HepG2 (cell line): ENCODE data around the gene AGRN. TPM values are rescaled to one million over a fixed set of nuclear protein-coding genes. Genes with fewer than 3 reads are reported as not detected.

Experiments used
- HES4 ChIP-seq: sonication (generic); formaldehyde crosslinking; IDR thresholded peaks from 2 replicates; pipeline ENCODE4 v1.9.0; 2021; ENCODE audit warnings: mild to moderate bottlenecking, missing genetic modification reagents, borderline replicate concordance
- MAZ ChIP-seq, 2 experiments: sonication (generic) in 1 of 2; formaldehyde crosslinking in 1 of 2; IDR thresholded peaks; 2 replicates each; pipeline versions ENCODE4 v1.5.0 to v1.6.1; 2012 to 2020; ENCODE audit warnings: low read depth in 2 of 2, mild to moderate bottlenecking in 2 of 2, borderline replicate concordance in 1 of 2, improper control_type of control experiment in 1 of 2, low read length in 1 of 2, missing genetic modification reagents in 1 of 2, moderate library complexity in 1 of 2
- MEIS2 ChIP-seq: sonication (generic); formaldehyde crosslinking; IDR thresholded peaks from 2 replicates; pipeline ENCODE4 v1.9.0; 2021; ENCODE audit warnings: mild to moderate bottlenecking, missing genetic modification reagents
- MXD4 ChIP-seq: IDR thresholded peaks from 2 replicates; pipeline ENCODE4 v1.6.1; 2016; ENCODE audit warnings: mild to moderate bottlenecking, missing biosample characterization, missing genetic modification reagents
- NFIB ChIP-seq: sonication (generic); formaldehyde crosslinking; IDR thresholded peaks from 2 replicates; pipeline ENCODE4 v1.9.0; 2021; ENCODE audit warnings: missing genetic modification reagents, mild to moderate bottlenecking, borderline replicate concordance
- NRL ChIP-seq: sonication (generic); formaldehyde crosslinking; IDR thresholded peaks from 2 replicates; pipeline ENCODE4 v1.5.0; 2020; ENCODE audit warnings: missing genetic modification reagents, mild to moderate bottlenecking, moderate library complexity, borderline replicate concordance
- PHF8 ChIP-seq: sonication (generic); formaldehyde crosslinking; IDR thresholded peaks from 2 replicates; pipeline ENCODE4 v1.5.0; 2020; ENCODE audit warnings: missing genetic modification reagents
- RORA ChIP-seq: sonication (generic); formaldehyde crosslinking; IDR thresholded peaks from 2 replicates; pipeline ENCODE4 v1.5.0; 2020; ENCODE audit warnings: mild to moderate bottlenecking, missing genetic modification reagents, moderate library complexity
- SNAI1 ChIP-seq: sonication (generic); formaldehyde crosslinking; IDR thresholded peaks from 2 replicates; pipeline ENCODE4 v1.5.0; 2020; ENCODE audit warnings: mild to moderate bottlenecking, missing genetic modification reagents, borderline replicate concordance
- ZNF235 ChIP-seq: sonication (generic); formaldehyde crosslinking; IDR thresholded peaks from 2 replicates; pipeline ENCODE4 v1.8.1; 2023; ENCODE audit warnings: mild to moderate bottlenecking, missing genetic modification reagents, borderline replicate concordance
- ZNF446 ChIP-seq: sonication (generic); formaldehyde crosslinking; IDR thresholded peaks from 2 replicates; pipeline ENCODE4 v1.5.0; 2020; ENCODE audit warnings: mild to moderate bottlenecking, missing genetic modification reagents
- ZNF567 ChIP-seq: sonication (generic); formaldehyde crosslinking; IDR thresholded peaks from 2 replicates; pipeline ENCODE4 v1.8.1; 2023; ENCODE audit warnings: mild to moderate bottlenecking, missing genetic modification reagents, borderline replicate concordance
- ZNF883 ChIP-seq: sonication (generic); formaldehyde crosslinking; IDR thresholded peaks from 2 replicates; pipeline ENCODE4 v1.5.1; 2020; ENCODE audit warnings: mild to moderate bottlenecking, missing genetic modification reagents; ENCODE audit errors: not compliant biosample characterization
- polyA plus RNA-seq, 8 experiments: library from polyadenylated mRNA; depleted of rRNA in 3 of 8; stranded (reverse) in 7 of 8; unstranded in 1 of 8; fragments of >200 nt; fragmentation: Illumina TruSeq in 4 of 8; extraction: Trizol in 4 of 8; gene quantifications; 2 replicates each; pipeline versions ENCODE4 v1.2.1 to v1.2.3, GENCODE V29; 2011 to 2016; ENCODE audit warnings: low read depth in 4 of 8, missing spikeins in 1 of 8, mixed read lengths in 1 of 8; ENCODE audit not compliant: insufficient read depth in 1 of 8
- total RNA-seq, 5 experiments: library from RNA; depleted of rRNA; stranded (reverse); fragments of >200 nt; fragmentation: Illumina TruSeq; extraction: Trizol; gene quantifications; 2 replicates each; pipeline ENCODE4 v1.2.3, GENCODE V29; 2016; ENCODE audit warnings: low read depth in 1 of 5
- TF ChIP-seq, protein P1 (sequence below): IDR thresholded peaks from 2 replicates; pipeline ENCODE4 v1.6.1; 2012; ENCODE audit warnings: low read depth, low read length, improper control_type of control experiment
- TF ChIP-seq, protein P2 (sequence below): sonication (generic); formaldehyde crosslinking; IDR thresholded peaks from 2 replicates; pipeline ENCODE4 v1.4.0; 2020; ENCODE audit warnings: missing genetic modification reagents, borderline replicate concordance
- TF ChIP-seq, protein P3 (sequence below): sonication (generic); formaldehyde crosslinking; IDR thresholded peaks from 2 replicates; pipeline ENCODE4 v1.8.0; 2022; ENCODE audit warnings: mild to moderate bottlenecking, missing genetic modification reagents, moderate library complexity
- TF ChIP-seq, protein P4 (sequence below): IDR thresholded peaks from 2 replicates; pipeline ENCODE4 v1.6.1; 2016; ENCODE audit warnings: mild to moderate bottlenecking, missing biosample characterization, missing genetic modification reagents
- TF ChIP-seq, protein P5 (sequence below): IDR thresholded peaks from 2 replicates; pipeline ENCODE4 v1.4.0; 2020; ENCODE audit warnings: mild to moderate bottlenecking, missing genetic modification reagents

Gene AGRN
- total and polyA plus RNA-seq, 2 of the 13 experiments (the other 11 are each of a cell fraction or from before 2014, with no cell fraction given), result 29.8 to 65.2 TPM

DNA sequence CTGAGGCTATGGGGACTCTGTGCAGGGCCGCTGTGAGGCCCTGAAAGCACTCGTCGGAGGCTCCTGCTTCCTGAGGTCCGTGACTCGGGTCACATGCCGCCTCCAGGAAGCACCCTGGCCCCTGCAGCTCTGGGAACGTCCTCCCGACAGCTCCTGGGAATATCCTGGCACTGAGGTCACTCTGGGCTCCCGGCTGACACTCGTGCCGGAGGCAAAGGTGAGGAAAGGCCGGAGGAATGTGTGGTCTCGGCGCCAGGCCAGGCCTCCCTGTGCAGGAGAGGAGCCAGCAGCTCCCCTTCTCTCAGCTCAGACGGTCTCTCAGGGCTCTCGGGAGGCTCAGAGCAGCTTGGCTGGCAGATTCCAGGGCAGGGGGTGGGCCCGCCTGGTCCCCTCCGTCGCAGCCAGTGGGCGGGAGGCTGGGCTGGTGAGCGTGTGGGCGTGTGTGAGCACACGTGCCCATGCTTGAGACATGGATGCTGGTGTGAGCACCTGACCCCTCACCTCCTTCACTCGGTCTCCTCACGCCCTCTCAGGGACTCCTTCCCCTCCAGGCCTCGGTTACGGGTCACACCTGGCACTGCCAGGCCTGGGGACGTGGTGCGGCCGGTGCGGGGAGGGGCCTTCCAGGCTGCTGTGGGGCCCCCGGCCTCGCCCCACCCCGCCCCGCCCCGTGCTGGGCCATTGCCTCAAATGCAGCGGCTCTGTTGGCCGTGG lies 59.6 kb downstream of the AGRN start (continued):
- TF ChIP-seq, protein P1, sequence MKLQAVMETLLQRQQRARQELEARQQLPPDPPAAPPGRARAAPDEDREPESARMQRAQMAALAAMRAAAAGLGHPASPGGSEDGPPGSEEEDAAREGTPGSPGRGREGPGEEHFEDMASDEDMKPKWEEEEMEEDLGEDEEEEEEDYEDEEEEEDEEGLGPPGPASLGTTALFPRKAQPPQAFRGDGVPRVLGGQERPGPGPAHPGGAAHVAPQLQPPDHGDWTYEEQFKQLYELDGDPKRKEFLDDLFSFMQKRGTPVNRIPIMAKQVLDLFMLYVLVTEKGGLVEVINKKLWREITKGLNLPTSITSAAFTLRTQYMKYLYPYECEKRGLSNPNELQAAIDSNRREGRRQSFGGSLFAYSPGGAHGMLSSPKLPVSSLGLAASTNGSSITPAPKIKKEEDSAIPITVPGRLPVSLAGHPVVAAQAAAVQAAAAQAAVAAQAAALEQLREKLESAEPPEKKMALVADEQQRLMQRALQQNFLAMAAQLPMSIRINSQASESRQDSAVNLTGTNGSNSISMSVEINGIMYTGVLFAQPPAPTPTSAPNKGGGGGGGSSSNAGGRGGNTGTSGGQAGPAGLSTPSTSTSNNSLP, result no peak
- TF ChIP-seq, protein P2, sequence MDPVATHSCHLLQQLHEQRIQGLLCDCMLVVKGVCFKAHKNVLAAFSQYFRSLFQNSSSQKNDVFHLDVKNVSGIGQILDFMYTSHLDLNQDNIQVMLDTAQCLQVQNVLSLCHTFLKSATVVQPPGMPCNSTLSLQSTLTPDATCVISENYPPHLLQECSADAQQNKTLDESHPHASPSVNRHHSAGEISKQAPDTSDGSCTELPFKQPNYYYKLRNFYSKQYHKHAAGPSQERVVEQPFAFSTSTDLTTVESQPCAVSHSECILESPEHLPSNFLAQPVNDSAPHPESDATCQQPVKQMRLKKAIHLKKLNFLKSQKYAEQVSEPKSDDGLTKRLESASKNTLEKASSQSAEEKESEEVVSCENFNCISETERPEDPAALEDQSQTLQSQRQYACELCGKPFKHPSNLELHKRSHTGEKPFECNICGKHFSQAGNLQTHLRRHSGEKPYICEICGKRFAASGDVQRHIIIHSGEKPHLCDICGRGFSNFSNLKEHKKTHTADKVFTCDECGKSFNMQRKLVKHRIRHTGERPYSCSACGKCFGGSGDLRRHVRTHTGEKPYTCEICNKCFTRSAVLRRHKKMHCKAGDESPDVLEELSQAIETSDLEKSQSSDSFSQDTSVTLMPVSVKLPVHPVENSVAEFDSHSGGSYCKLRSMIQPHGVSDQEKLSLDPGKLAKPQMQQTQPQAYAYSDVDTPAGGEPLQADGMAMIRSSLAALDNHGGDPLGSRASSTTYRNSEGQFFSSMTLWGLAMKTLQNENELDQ (CRISPR knock-in tag), result no peak
- TF ChIP-seq NFIB (CRISPR knock-in tag) (0 out of 2 replicates have a peak, but pooled peaks have one; percentile 44), ZNF446 (CRISPR knock-in tag) (0 out of 2 replicates have a peak, but pooled peaks have one; percentile 22), ZNF235 (0 out of 2 replicates have a peak, but pooled peaks have one; percentile 81), RORA (no peak), PHF8 (peak; percentile 32; the same call in 1 of the 2 replicates), ZNF883 (CRISPR knock-in tag) (peak; percentile 75), ZNF567 (0 out of 2 replicates have a peak, but pooled peaks have one; percentile 30), HES4 (peak; percentile 41; the same call in 1 of the 2 replicates), MXD4 (CRISPR knock-in tag) (peak; percentile 79), NRL (CRISPR knock-in tag) (peak; percentile 80), MAZ (IDR thresholded peaks at IDR 0.05; ENCODE audit: borderline replicate concordance, low read depth, low read length) (no peak), MAZ (CRISPR knock-in tag; IDR thresholded peaks at IDR 0.05; ENCODE audit: low read depth) (peak; percentile 52; the same call in 1 of the 2 replicates), SNAI1 (CRISPR knock-in tag) (peak; percentile 75; the same call in 1 of the 2 replicates), MEIS2 (CRISPR knock-in tag) (0 out of 2 replicates have a peak, but pooled peaks have one; percentile 65)
- TF ChIP-seq, protein P3, sequence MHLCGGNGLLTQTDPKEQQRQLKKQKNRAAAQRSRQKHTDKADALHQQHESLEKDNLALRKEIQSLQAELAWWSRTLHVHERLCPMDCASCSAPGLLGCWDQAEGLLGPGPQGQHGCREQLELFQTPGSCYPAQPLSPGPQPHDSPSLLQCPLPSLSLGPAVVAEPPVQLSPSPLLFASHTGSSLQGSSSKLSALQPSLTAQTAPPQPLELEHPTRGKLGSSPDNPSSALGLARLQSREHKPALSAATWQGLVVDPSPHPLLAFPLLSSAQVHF, result peak; percentile 72; the same call in 1 of the 2 replicates
- TF ChIP-seq, protein P4, sequence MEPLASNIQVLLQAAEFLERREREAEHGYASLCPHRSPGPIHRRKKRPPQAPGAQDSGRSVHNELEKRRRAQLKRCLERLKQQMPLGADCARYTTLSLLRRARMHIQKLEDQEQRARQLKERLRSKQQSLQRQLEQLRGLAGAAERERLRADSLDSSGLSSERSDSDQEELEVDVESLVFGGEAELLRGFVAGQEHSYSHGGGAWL, result peak; percentile 87
- TF ChIP-seq, protein P5, sequence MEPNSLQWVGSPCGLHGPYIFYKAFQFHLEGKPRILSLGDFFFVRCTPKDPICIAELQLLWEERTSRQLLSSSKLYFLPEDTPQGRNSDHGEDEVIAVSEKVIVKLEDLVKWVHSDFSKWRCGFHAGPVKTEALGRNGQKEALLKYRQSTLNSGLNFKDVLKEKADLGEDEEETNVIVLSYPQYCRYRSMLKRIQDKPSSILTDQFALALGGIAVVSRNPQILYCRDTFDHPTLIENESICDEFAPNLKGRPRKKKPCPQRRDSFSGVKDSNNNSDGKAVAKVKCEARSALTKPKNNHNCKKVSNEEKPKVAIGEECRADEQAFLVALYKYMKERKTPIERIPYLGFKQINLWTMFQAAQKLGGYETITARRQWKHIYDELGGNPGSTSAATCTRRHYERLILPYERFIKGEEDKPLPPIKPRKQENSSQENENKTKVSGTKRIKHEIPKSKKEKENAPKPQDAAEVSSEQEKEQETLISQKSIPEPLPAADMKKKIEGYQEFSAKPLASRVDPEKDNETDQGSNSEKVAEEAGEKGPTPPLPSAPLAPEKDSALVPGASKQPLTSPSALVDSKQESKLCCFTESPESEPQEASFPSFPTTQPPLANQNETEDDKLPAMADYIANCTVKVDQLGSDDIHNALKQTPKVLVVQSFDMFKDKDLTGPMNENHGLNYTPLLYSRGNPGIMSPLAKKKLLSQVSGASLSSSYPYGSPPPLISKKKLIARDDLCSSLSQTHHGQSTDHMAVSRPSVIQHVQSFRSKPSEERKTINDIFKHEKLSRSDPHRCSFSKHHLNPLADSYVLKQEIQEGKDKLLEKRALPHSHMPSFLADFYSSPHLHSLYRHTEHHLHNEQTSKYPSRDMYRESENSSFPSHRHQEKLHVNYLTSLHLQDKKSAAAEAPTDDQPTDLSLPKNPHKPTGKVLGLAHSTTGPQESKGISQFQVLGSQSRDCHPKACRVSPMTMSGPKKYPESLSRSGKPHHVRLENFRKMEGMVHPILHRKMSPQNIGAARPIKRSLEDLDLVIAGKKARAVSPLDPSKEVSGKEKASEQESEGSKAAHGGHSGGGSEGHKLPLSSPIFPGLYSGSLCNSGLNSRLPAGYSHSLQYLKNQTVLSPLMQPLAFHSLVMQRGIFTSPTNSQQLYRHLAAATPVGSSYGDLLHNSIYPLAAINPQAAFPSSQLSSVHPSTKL (CRISPR knock-in tag), result peak; percentile 36; the same call in 1 of the 2 replicates
